HepG2 (cell line): ENCODE results near the gene CEBPA.

Experiments used
- FOXA3 ChIP-seq: IDR thresholded peaks from 2 replicates; pipeline ENCODE4 v1.6.1; 2016; ENCODE audit warnings: missing genetic modification reagents, missing compliant biosample characterization
- HDAC6 ChIP-seq: fragments of 200-600 bp; sonication (generic); IDR thresholded peaks from 2 replicates; pipeline ENCODE4 v1.7.0; 2017; ENCODE audit warnings: mild to moderate bottlenecking, antibody characterized with exemption, low read length, low read depth
- JARID2 ChIP-seq: sonication (generic); formaldehyde crosslinking; IDR thresholded peaks from 2 replicates; pipeline ENCODE4 v1.8.1; 2023; ENCODE audit warnings: missing genetic modification reagents, inconsistent platforms; ENCODE audit not compliant: insufficient replicate concordance
- NFYB ChIP-seq: sonication (generic); formaldehyde crosslinking; IDR thresholded peaks from 2 replicates; pipeline ENCODE4 v1.4.0; 2020; ENCODE audit warnings: missing genetic modification reagents
- POLR2AphosphoS2 ChIP-seq: IDR thresholded peaks from 2 replicates; pipeline ENCODE4 v1.6.1; 2011; ENCODE audit warnings: low read depth, low read length, improper control_type of control experiment
- SP2 ChIP-seq: sonication (generic); formaldehyde crosslinking; IDR thresholded peaks from 2 replicates; pipeline ENCODE4 v1.5.1; 2020; ENCODE audit warnings: mild to moderate bottlenecking, missing genetic modification reagents
- TFAP4 ChIP-seq: sonication (generic); IDR thresholded peaks from 2 replicates; pipeline ENCODE4 v1.6.1; 2016; ENCODE audit warnings: low read depth, borderline replicate concordance
- ZFP90 ChIP-seq: sonication (generic); formaldehyde crosslinking; IDR thresholded peaks from 2 replicates; pipeline ENCODE4 v1.8.0; 2022; ENCODE audit warnings: missing genetic modification reagents, mild to moderate bottlenecking, inconsistent platforms, borderline replicate concordance
- ZNF121 ChIP-seq: sonication (generic); formaldehyde crosslinking; IDR thresholded peaks from 2 replicates; pipeline ENCODE4 v1.5.0; 2020; ENCODE audit warnings: mild to moderate bottlenecking, missing genetic modification reagents
- ZNF501 ChIP-seq: sonication (generic); formaldehyde crosslinking; IDR thresholded peaks from 2 replicates; pipeline ENCODE4 v1.5.1; 2020; ENCODE audit warnings: mild to moderate bottlenecking, moderate library complexity, missing genetic modification reagents
- ZNF737 ChIP-seq: sonication (generic); formaldehyde crosslinking; IDR thresholded peaks from 2 replicates; pipeline ENCODE4 v1.5.0; 2020; ENCODE audit warnings: missing genetic modification reagents, mild to moderate bottlenecking, borderline replicate concordance
- TF ChIP-seq, protein P1 (sequence below): sonication (generic); formaldehyde crosslinking; IDR thresholded peaks from 2 replicates; pipeline ENCODE4 v1.4.0; 2020; ENCODE audit warnings: missing genetic modification reagents, borderline replicate concordance
- TF ChIP-seq, protein P2 (sequence below): sonication (generic); formaldehyde crosslinking; IDR thresholded peaks from 2 replicates; pipeline ENCODE4 v1.5.0; 2020; ENCODE audit warnings: mild to moderate bottlenecking, missing genetic modification reagents
- TF ChIP-seq, protein P3 (sequence below): sonication (generic); formaldehyde crosslinking; IDR thresholded peaks from 2 replicates; pipeline ENCODE4 v1.5.0; 2020; ENCODE audit warnings: mild to moderate bottlenecking, missing genetic modification reagents, moderate library complexity

DNA sequence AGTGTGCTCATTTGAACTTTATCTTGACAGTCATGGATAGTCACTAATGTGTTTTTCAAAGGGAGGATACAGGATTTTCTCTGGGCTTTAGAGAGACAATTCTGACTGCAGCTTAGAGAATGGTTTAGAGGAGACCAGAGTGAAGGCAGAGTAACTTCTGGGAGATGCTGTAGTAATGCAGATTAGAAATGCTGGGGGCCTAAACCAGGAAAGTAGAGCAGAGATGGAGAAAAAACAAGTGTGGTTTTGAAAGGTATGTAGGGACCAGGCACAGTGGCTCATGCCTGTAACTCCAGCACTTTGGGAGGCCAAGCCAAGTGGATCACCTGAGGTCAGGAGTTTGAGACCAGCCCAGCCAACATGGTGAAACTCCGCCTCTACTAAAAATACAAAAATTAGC, 18.3 kb upstream of the CEBPA start:
- no peak for TF ChIP-seq ZNF737 (CRISPR knock-in tag)
- TF ChIP-seq JARID2 (CRISPR knock-in tag): no peak
- TF ChIP-seq POLR2AphosphoS2: no peak
- TF ChIP-seq, protein P1, sequence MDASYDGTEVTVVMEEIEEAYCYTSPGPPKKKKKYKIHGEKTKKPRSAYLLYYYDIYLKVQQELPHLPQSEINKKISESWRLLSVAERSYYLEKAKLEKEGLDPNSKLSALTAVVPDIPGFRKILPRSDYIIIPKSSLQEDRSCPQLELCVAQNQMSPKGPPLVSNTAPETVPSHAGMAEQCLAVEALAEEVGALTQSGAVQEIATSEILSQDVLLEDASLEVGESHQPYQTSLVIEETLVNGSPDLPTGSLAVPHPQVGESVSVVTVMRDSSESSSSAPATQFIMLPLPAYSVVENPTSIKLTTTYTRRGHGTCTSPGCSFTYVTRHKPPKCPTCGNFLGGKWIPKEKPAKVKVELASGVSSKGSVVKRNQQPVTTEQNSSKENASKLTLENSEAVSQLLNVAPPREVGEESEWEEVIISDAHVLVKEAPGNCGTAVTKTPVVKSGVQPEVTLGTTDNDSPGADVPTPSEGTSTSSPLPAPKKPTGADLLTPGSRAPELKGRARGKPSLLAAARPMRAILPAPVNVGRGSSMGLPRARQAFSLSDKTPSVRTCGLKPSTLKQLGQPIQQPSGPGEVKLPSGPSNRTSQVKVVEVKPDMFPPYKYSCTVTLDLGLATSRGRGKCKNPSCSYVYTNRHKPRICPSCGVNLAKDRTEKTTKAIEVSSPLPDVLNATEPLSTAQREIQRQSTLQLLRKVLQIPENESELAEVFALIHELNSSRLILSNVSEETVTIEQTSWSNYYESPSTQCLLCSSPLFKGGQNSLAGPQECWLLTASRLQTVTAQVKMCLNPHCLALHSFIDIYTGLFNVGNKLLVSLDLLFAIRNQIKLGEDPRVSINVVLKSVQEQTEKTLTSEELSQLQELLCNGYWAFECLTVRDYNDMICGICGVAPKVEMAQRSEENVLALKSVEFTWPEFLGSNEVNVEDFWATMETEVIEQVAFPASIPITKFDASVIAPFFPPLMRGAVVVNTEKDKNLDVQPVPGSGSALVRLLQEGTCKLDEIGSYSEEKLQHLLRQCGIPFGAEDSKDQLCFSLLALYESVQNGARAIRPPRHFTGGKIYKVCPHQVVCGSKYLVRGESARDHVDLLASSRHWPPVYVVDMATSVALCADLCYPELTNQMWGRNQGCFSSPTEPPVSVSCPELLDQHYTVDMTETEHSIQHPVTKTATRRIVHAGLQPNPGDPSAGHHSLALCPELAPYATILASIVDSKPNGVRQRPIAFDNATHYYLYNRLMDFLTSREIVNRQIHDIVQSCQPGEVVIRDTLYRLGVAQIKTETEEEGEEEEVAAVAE (CRISPR knock-in tag): no peak
- TF ChIP-seq ZFP90 (CRISPR knock-in tag): no peak
- TF ChIP-seq SP2 (CRISPR knock-in tag): no peak
- no peak for TF ChIP-seq HDAC6
- TF ChIP-seq TFAP4: no peak
- TF ChIP-seq FOXA3: no peak
- TF ChIP-seq, protein P2, sequence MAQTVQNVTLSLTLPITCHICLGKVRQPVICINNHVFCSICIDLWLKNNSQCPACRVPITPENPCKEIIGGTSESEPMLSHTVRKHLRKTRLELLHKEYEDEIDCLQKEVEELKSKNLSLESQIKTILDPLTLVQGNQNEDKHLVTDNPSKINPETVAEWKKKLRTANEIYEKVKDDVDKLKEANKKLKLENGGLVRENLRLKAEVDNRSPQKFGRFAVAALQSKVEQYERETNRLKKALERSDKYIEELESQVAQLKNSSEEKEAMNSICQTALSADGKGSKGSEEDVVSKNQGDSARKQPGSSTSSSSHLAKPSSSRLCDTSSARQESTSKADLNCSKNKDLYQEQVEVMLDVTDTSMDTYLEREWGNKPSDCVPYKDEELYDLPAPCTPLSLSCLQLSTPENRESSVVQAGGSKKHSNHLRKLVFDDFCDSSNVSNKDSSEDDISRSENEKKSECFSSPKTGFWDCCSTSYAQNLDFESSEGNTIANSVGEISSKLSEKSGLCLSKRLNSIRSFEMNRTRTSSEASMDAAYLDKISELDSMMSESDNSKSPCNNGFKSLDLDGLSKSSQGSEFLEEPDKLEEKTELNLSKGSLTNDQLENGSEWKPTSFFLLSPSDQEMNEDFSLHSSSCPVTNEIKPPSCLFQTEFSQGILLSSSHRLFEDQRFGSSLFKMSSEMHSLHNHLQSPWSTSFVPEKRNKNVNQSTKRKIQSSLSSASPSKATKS (CRISPR knock-in tag): no peak
- TF ChIP-seq, protein P3, sequence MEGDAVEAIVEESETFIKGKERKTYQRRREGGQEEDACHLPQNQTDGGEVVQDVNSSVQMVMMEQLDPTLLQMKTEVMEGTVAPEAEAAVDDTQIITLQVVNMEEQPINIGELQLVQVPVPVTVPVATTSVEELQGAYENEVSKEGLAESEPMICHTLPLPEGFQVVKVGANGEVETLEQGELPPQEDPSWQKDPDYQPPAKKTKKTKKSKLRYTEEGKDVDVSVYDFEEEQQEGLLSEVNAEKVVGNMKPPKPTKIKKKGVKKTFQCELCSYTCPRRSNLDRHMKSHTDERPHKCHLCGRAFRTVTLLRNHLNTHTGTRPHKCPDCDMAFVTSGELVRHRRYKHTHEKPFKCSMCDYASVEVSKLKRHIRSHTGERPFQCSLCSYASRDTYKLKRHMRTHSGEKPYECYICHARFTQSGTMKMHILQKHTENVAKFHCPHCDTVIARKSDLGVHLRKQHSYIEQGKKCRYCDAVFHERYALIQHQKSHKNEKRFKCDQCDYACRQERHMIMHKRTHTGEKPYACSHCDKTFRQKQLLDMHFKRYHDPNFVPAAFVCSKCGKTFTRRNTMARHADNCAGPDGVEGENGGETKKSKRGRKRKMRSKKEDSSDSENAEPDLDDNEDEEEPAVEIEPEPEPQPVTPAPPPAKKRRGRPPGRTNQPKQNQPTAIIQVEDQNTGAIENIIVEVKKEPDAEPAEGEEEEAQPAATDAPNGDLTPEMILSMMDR: no peak
- TF ChIP-seq NFYB (CRISPR knock-in tag): no peak
- no peak for TF ChIP-seq ZNF501
- TF ChIP-seq ZNF121 (CRISPR knock-in tag): no peak
